ENCODE measurements around the gene SEMA4D.

GRCh38 chr9:89436963-89437625 is 60.8 kb downstream of the SEMA4D start:
- TF ChIP-seq CTCF (IDR thresholded peaks at IDR 0.05) (no peak), POLR2A (IDR thresholded peaks at IDR 0.05) (no peak)

Data from prostate gland (tissue), 2 donors.